NCI-H69 (cell line): ENCODE data around the gene GSDME.
A peak's percentile ranks its signal among the peaks of the same experiment; 100 is the strongest.

Source experiments
- DNase-seq: peaks from one replicate; lab custom pipeline; 2025; lab: John Stamatoyannopoulos, UW

The GSDME gene

DNA sequence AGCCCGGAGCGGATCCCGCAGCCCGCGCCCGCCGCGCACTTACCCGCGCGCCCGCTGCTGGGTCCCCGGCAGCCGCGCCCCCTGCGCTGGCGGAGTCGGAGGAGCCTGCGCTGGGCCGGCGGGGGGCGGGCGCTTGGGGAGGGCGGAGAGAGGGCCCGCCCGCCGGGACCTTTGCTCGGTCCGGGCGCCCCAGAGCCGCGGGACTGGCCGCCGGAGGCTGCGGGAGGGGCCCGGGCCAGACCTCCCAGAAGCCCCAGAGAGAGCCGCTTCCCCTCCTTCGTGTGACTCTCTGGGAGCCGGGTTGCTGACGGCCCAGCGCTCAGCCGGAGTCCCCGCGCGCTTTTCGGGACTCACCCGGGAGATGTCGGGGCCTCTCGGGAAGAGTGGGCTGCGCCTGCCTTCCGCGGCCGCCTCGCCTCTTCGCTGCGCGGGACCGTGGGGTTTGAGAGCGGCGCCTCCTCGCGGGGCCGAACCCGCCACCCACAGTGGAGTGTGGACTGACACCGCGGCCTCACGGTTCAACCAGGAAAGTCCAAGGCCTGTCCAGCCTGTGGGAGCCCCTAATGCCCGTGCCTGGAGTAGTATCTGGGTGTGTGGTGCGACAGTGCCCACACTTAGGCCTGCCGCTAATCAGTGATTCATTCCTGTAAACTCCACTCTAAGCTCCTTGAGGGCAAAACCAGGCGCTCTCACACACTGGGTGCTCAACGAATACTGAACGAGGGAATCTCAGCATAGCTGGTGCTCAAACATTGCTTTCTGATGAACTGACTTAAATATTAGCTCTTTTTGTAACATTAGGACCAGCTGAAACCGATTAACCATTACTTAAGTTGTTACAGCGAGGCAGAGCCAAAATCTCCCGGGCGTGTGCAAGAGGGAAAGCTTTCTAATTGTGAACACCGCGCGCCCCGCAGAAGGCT lies at the start of gene GSDME:
Gene GSDME (minus strand): TSS at position 112 of the 923 bp plus-strand sequence. CDS start 7,690 bp downstream, outside the sequence.
- DNase-seq, result peak; percentile 35

GRCh38 chr7:24802300-24802699 lies 45.0 kb upstream of the GSDME start:
- no peak for DNase-seq

DNA sequence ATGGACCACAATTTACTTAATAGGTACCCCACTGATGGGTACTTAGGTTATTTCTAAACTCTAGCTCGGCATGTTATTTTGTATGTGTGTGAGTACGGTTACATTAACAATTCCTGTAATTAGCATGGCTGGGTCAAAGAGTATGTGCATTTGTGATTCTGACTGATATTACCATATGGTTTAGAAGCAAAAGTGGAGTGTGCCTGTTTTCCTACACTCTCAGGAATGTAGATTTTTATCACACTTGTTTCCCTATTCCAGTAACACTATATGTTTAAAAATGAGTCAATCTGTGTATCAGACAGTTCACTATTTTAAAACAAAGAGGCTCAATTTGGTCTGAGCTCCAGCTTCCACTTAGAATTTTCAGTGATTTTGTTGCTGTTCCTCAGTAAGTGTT lies 44.6 kb upstream of the GSDME start:
- no peak for DNase-seq

- DNase-seq, result no peak
These were observed 43.4 kb upstream of the GSDME start for GRCh38 chr7:24800667-24801066.

GRCh38 chr7:24800073-24800472 lies 42.8 kb upstream of the GSDME start:
- no peak for DNase-seq

GRCh38 chr7:24799506-24799905 lies 42.2 kb upstream of the GSDME start:
- no peak for DNase-seq

- DNase-seq, result no peak
These were observed 41.0 kb upstream of the GSDME start for GRCh38 chr7:24798261-24798660.

GRCh38 chr7:24797270-24797669 lies 40.0 kb upstream of the GSDME start:
- no peak for DNase-seq

GRCh38 chr7:24795407-24795767 lies 38.1 kb upstream of the GSDME start:
- DNase-seq, result no peak

GRCh38 chr7:24794751-24795406 lies 37.6 kb upstream of the GSDME start:
- peak; percentile 68 for DNase-seq

DNA sequence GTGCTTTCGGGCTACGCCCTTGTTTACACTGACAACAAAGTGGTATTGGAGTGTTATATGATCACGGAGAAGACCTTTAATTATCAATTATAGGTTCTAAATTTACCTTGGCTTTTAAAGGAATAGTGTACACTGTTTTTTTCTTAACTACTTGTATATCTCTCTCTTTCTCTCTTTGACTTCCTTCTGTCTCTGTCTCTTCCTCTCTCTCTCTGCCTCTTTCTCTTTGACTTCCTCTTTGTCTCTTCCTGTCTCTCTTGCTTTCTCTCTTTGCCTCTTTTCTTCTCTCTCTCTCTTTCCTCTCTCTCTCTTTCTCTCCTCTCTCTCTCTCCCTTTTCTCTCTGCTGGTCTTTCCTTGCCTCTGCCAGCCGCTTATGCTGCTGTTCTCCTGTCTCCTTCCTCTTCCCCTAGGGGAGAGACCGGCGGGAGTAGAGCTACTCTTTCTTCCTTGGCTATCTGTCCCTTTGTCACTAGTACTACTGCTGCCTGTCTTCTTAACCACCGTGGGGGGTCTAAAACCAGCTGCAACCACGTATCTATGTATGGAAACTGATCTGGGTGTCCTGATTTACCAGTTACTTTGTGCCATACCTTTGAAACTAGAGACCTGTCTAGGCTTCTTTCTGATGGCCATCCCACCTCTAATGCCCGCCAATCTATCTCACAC lies 36.9 kb upstream of the GSDME start:
- peak; percentile 24 for DNase-seq

DNA sequence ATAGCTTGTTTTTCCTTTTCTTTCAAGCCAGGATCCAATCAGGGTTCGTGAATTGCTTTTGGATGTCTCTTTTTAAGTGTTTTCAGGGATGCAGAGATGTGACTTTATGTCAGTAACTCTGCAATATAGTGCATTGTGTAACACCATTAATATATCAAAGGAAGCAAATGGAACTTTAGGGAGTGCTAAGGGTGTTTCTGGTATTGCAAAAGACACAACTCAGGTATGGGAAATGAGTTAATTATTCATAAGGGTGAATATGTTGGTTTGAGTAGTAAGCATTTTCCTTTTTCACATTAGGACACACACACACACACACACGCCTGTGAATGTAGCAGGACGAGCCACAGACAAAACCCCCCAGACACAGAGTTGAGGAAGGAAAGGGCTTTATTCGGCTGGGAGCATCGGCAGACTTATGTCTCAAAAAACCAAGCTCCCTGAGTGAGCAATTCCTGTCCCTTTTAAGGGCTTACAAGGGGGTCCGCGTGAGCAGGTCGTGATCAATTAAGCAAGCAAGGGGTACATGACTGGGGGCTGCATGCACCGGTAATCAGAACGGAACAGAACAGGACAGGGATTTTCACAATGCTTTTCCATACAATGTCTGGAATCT lies 31.8 kb upstream of the GSDME start:
- no peak for DNase-seq

GRCh38 chr7:24788075-24788474 lies 30.8 kb upstream of the GSDME start:
- no peak for DNase-seq

GRCh38 chr7:24786941-24787340 lies 29.7 kb upstream of the GSDME start:
- DNase-seq, result no peak

DNA sequence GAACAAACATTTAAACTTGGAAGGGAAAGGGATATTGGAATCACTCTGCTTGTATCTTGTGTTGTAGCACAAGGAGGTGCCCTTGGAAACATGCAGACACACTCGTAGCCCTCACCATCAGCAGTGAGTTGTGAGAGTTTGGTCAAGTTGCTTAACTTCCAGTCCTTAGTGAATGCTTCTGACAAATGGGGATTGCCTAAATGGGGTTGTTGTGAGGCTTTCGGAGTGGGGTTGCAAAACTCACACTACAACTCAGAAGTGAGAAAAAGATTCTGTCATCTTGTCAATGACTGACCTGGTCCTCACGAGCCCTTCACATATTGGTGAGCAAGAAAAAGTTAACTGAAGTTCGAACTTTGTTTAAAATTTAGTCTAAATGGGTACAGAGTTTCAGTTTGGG lies 29.0 kb upstream of the GSDME start:
- no peak for DNase-seq

DNA sequence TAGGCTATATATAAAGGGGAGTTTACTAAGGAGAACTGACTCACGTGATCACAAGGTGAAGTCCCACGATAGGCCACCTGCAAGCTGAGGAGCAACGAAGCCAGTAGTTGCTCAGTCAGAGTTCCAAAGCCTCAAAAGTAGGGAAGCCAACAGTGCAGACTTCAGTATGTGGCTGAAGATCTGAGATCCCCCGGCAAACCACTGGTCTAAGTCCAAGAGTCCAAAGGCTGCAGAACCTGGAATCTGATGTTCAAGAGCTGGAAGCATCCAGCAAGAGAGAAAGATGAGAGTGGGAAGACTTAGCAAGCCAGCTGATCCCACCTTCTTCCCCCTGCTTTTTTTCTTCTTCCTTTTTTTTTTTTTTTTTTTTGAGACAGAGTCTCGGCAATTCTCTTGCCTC lies 27.0 kb upstream of the GSDME start:
- no peak for DNase-seq

- no peak for DNase-seq
These were observed 26.4 kb upstream of the GSDME start for GRCh38 chr7:24783698-24784097.

GRCh38 chr7:24781106-24781505 lies 23.8 kb upstream of the GSDME start:
- no peak for DNase-seq

DNA sequence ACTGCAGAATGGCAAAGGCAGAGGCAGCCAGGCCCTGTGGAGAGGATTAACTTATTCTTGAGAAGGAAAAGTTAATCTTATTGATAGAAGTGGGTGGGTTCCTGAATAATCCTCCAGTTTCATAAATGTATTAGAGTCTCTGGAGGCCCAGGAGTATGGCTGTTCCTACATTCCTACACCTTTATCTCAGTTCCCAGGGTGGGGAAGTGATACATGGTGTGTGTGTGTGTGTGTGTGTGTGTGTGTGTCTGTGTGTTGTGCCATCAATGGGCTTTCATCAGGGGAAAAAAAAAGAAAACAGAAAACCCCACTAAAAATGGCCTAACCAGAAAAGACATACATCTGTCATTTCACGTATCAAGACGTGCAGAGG lies 22.0 kb upstream of the GSDME start:
- no peak for DNase-seq

GRCh38 chr7:24778543-24779282 lies 21.4 kb upstream of the GSDME start:
- DNase-seq, result no peak

- no peak for DNase-seq
These were observed 20.5 kb upstream of the GSDME start for GRCh38 chr7:24777806-24778205.

- DNase-seq, result no peak
These were observed 16.4 kb upstream of the GSDME start for GRCh38 chr7:24773646-24774045.
